Measurements from ENCODE around the gene NAA80. TPM values are rescaled to one million over a fixed set of nuclear protein-coding genes. Genes with fewer than 3 reads are reported as not detected.

Gene NAA80
- total RNA-seq, 1 experiment from 2014 or later: 25.2 TPM

DNA sequence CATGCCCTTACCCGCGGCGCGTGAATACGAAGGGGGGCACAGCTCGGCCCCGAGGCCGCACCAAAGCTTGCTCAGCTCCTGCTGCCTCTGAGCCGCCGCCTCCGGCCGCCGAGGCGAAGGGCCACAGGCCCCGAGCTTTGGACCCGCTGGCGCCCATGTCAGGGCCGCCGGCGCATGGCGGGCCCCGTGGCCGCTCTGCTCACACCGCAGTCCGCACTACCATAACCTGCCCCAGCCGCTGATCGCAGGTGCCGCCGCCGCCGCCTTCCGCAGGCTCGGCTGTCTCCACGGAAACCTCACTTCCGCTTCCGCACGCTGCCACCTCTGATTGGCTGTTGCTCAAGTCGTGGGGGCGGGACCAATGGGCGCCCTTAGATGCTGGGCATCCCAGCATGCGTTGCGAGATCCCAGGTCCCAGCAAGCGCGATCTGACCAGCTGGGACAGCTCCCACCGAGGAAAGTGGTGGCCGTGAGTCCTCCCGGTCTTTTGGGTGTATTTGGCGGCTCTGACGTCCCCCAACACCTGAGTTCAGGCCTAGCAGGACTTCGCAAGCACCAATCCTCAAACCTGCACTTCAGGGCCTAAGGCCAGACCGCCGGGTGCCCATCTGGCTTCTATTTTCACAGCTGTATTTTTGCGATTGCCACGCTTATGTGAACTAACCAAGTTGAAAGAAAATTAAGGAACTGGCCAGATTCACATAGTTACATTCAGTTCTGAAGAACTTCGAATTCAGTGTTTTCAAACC, 28.9 kb upstream of the NAA80 start, which contains the start of gene TUSC2:
TUSC2 (minus strand) TSS at position 281 of the 749 bp plus-strand sequence; CDS start at position 157, 124 bp downstream.
- CTCF ChIA-PET: interaction anchor here (0.6 to 1.0 kb wide), 5 partner anchors 11 to 422 kb away, joined by 3 to 6 read pairs (median 3); partner anchors contain the start of genes HYAL3 and NAA80
- Histone ChIP-seq H3K27ac (no peak within 1 kb of the TSS), H2AFZ (peak within 1 kb of the TSS; percentile 86), H3K27me3 (ENCODE audit: insufficient read depth, low read depth) (no peaks in the 10 kb centered on the region), H4K20me1 (ENCODE audit: insufficient read depth) (no peaks in the 10 kb centered on the region; the same call in 1 of the 2 replicates), H3K4me1 (replicated peaks; ENCODE audit: insufficient read depth) (peaks cover 3% of the 10 kb centered on the region; the same call in 1 of the 2 replicates), H3K36me3 (ENCODE audit: low read depth) (no peaks in the 10 kb centered on the region), H3K4me2 (peak within 1 kb of the TSS; percentile 94), H3K79me2 (ENCODE audit: low read depth) (peaks cover 20% of the 10 kb centered on the region), H3K9me2 (ENCODE audit: insufficient read depth) (no peaks in the 10 kb centered on the region), H3F3A (ENCODE audit: insufficient read depth, low read depth) (peaks cover 21% of the 10 kb centered on the region), H3K9me3 (ENCODE audit: insufficient read depth, low read depth) (no peaks in the 10 kb centered on the region), H3K4me3 (peak within 1 kb of the TSS; percentile 90)
- peak; percentile 93 to 94 for DNase-seq
- POLR2A ChIA-PET (ENCODE audit: unreplicated experiment): interaction anchor here (0.6 to 1.0 kb wide), 2 partner anchors 18 to 29 kb away, joined by 4 to 6 read pairs; partner anchors contain the start of genes HYAL3 and NAA80
- TF ChIP-seq, protein P1, sequence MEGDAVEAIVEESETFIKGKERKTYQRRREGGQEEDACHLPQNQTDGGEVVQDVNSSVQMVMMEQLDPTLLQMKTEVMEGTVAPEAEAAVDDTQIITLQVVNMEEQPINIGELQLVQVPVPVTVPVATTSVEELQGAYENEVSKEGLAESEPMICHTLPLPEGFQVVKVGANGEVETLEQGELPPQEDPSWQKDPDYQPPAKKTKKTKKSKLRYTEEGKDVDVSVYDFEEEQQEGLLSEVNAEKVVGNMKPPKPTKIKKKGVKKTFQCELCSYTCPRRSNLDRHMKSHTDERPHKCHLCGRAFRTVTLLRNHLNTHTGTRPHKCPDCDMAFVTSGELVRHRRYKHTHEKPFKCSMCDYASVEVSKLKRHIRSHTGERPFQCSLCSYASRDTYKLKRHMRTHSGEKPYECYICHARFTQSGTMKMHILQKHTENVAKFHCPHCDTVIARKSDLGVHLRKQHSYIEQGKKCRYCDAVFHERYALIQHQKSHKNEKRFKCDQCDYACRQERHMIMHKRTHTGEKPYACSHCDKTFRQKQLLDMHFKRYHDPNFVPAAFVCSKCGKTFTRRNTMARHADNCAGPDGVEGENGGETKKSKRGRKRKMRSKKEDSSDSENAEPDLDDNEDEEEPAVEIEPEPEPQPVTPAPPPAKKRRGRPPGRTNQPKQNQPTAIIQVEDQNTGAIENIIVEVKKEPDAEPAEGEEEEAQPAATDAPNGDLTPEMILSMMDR (conservative IDR thresholded peaks at IDR 0.05): no peak
- TF ChIP-seq EZH2 (IDR thresholded peaks at IDR 0.05; ENCODE audit: low read depth): no peak
- TSS peak; percentile 92 for BruUV-seq (replicated peaks)
- intact Hi-C loops (cut with micrococcal nuclease; ENCODE audit: unreplicated experiment): no loop called here

DNA sequence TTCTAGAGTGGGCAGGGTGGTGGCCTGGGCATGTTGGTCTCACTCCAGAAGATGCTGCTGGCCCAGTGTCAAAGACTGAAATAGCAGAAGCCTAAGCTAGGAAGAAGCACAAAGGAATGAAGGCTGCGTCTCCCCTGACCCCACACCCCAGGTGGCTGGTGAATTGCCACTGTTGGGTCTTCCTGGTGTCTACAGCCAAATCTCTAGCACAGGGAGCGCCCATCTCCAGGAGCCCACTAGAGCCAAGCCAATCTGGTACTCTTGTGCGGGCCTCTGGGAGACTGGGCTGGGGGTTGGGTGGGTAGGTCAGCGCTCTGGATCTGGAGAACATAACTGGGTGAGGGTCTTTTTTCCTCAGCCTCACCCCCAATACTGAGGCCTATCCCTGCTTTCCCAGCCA, 27.9 kb upstream of the NAA80 start:
- no peak for TF ChIP-seq EZH2 (IDR thresholded peaks at IDR 0.05; ENCODE audit: low read depth)
- TF ChIP-seq, protein P1 (conservative IDR thresholded peaks at IDR 0.05): no peak
- Histone ChIP-seq H3K36me3 (ENCODE audit: low read depth) (no peaks in the 10 kb centered on the region), H3K9me3 (ENCODE audit: insufficient read depth, low read depth) (no peaks in the 10 kb centered on the region), H3K27me3 (ENCODE audit: insufficient read depth, low read depth) (no peaks in the 10 kb centered on the region), H3K4me2 (peak overlapping the region; percentile 94), H3K4me1 (replicated peaks; ENCODE audit: insufficient read depth) (peaks cover 3% of the 10 kb centered on the region; the same call in 1 of the 2 replicates), H2AFZ (no peak overlapping the region), H3F3A (ENCODE audit: insufficient read depth, low read depth) (peaks cover 21% of the 10 kb centered on the region), H3K79me2 (ENCODE audit: low read depth) (peaks cover 17% of the 10 kb centered on the region), H3K9me2 (ENCODE audit: insufficient read depth) (no peaks in the 10 kb centered on the region), H3K27ac (no peak overlapping the region), H3K4me3 (peak overlapping the region; percentile 90), H4K20me1 (ENCODE audit: insufficient read depth) (no peaks in the 10 kb centered on the region; the same call in 1 of the 2 replicates)
- BruUV-seq (replicated peaks): TSS peak; percentile 28
- DNase-seq: no peak
- intact Hi-C loops (cut with micrococcal nuclease; ENCODE audit: unreplicated experiment): no loop called here
- CTCF ChIA-PET: no interaction called here
- POLR2A ChIA-PET (ENCODE audit: unreplicated experiment): no interaction called here

DNA sequence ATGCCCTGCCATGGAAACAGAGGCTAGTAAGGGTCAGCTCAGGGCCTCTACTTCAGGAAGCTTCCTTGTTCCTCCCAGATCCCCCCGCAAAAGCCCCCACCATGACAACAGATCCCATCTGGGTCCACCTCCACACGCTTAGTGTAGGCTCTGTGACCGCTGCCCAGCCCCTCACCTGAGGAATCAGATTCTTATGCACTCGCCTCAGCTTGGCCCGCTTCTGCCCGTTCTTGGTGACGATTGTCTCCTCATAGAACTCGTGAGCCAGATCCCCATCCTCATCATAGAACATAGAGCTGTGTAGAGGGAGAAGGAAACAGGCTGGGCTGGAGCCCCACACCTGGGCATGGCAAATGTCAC, 27.0 kb upstream of the NAA80 start:
- Histone ChIP-seq H3K79me2 (ENCODE audit: low read depth) (peaks cover 17% of the 10 kb centered on the region), H4K20me1 (ENCODE audit: insufficient read depth) (no peaks in the 10 kb centered on the region; the same call in 1 of the 2 replicates), H3K27me3 (ENCODE audit: insufficient read depth, low read depth) (no peaks in the 10 kb centered on the region), H2AFZ (no peak overlapping the region), H3F3A (ENCODE audit: insufficient read depth, low read depth) (peaks cover 21% of the 10 kb centered on the region), H3K4me2 (no peak overlapping the region), H3K4me3 (no peak overlapping the region), H3K36me3 (ENCODE audit: low read depth) (no peaks in the 10 kb centered on the region), H3K9me2 (ENCODE audit: insufficient read depth) (no peaks in the 10 kb centered on the region), H3K9me3 (ENCODE audit: insufficient read depth, low read depth) (no peaks in the 10 kb centered on the region), H3K4me1 (replicated peaks; ENCODE audit: insufficient read depth) (peaks cover 3% of the 10 kb centered on the region; the same call in 1 of the 2 replicates), H3K27ac (no peak overlapping the region)
- ChIA-PET CTCF (no interaction called here), POLR2A (ENCODE audit: unreplicated experiment) (no interaction called here)
- DNase-seq: no peak
- BruUV-seq (replicated peaks): no TSS peak
- no peak for TF ChIP-seq EZH2 (IDR thresholded peaks at IDR 0.05; ENCODE audit: low read depth)
- TF ChIP-seq, protein P1 (conservative IDR thresholded peaks at IDR 0.05): no peak
- intact Hi-C loops (cut with micrococcal nuclease; ENCODE audit: unreplicated experiment): no loop called here

Measured in PC-9 (cell line).